Peyer's patch (tissue), 4 donors: ENCODE data around the gene RHOF. TPM values are rescaled to one million over a fixed set of nuclear protein-coding genes. Genes with fewer than 3 reads are reported as not detected.

ENCODE experiments used
- DNase-seq, 3 donors: peaks; one replicate each; pipeline ENCODE4 v3.0.0-alpha.2; 2017 to 2019
- H3K27ac ChIP-seq, 4 donors: fragments of 200-600 bp; sonication (generic); one replicate each; pipeline ENCODE4 v1.5.1; 2016 to 2019
- H3K27me3 ChIP-seq, 2 donors: fragments of 200-600 bp; sonication (generic); one replicate each; pipeline ENCODE4 v1.5.1; 2019
- H3K36me3 ChIP-seq, 3 donors: fragments of 200-600 bp; sonication (generic); one replicate each; pipeline ENCODE4 v1.5.1; 2016 to 2019
- H3K4me1 ChIP-seq, 4 donors: fragments of 200-600 bp; sonication (generic); one replicate each; pipeline ENCODE4 v1.5.1; 2016 to 2019
- H3K4me3 ChIP-seq, 4 donors: fragments of 200-600 bp; sonication (generic); 1 replicate in 3 of 4; 2 replicates in 1 of 4; pipeline ENCODE4 v1.5.1; 2016 to 2019; ENCODE audit warnings: mild to moderate bottlenecking in 1 of 4
- H3K9me3 ChIP-seq, 4 donors: fragments of 200-600 bp; sonication (generic); one replicate each; pipeline ENCODE4 v1.5.1; 2016 to 2019; ENCODE audit warnings: mild to moderate bottlenecking in 1 of 4
- CTCF ChIP-seq, 6 experiments: fragments of 450-650 bp in 4 of 6; fragments of 200-600 bp in 2 of 6; sonication (generic) in 1 of 6; IDR thresholded peaks; one replicate each; pipeline ENCODE4 v1.5.1; 2017 to 2019; ENCODE audit warnings: antibody characterized with exemption in 6 of 6, mild to moderate bottlenecking in 3 of 6, moderate library complexity in 1 of 6
- POLR2A ChIP-seq, 2 donors: fragments of 450-650 bp; IDR thresholded peaks; one replicate each; pipeline ENCODE4 v1.5.1; 2017; ENCODE audit warnings: antibody characterized with exemption in 2 of 2, mild to moderate bottlenecking in 2 of 2, moderate library complexity in 2 of 2
- total RNA-seq, 4 donors: library from RNA; depleted of rRNA; stranded (reverse); fragments of >200 nt; gene quantifications; one replicate each; pipeline ENCODE4 v1.1.0, GENCODE V29; 2016

Gene RHOF
- total RNA-seq, 4 donors from 2014 or later = 31.4 to 134 (median 91.0) TPM

- H3K4me3 ChIP-seq = no peak overlapping the region
- H3K36me3 ChIP-seq = peaks cover 0 to 79% (median 0%) of the 10 kb centered on the region in 3 donors
- H3K27me3 ChIP-seq = no peaks in the 10 kb centered on the region
- DNase-seq = peak in 1 of 3 donors; percentile 42
- H3K27ac ChIP-seq = no peak overlapping the region
- no peaks in the 10 kb centered on the region for H3K9me3 ChIP-seq
- TF ChIP-seq POLR2A (IDR thresholded peaks at IDR 0.05) (no peak), CTCF (IDR thresholded peaks at IDR 0.05) (no peak)
- peaks cover 4 to 18% (median 9%) of the 10 kb centered on the region in 4 donors for H3K4me1 ChIP-seq
These were observed 23.6 kb upstream of the RHOF start for GRCh38 chr12:121816925-121817647.

- TF ChIP-seq POLR2A (IDR thresholded peaks at IDR 0.05) (no peak), CTCF (IDR thresholded peaks at IDR 0.05) (no peak)
- Histone ChIP-seq H3K4me3 (no peak overlapping the region), H3K4me1 (peaks cover 4 to 34% (median 20%) of the 10 kb centered on the region in 4 donors), H3K27me3 (no peaks in the 10 kb centered on the region), H3K36me3 (peaks cover 0 to 67% (median 0%) of the 10 kb centered on the region in 3 donors), H3K27ac (no peak overlapping the region), H3K9me3 (no peaks in the 10 kb centered on the region)
- no peak for DNase-seq
These were observed 21.8 kb upstream of the RHOF start for GRCh38 chr12:121815263-121815662.

GRCh38 chr12:121814429-121815119, 21.1 kb upstream of the RHOF start:
- Histone ChIP-seq H3K36me3 (peaks cover 0 to 67% (median 0%) of the 10 kb centered on the region in 3 donors), H3K4me1 (peaks cover 4 to 37% (median 20%) of the 10 kb centered on the region in 4 donors), H3K27me3 (no peaks in the 10 kb centered on the region), H3K27ac (no peak overlapping the region), H3K9me3 (no peaks in the 10 kb centered on the region), H3K4me3 (no peak overlapping the region)
- TF ChIP-seq POLR2A (IDR thresholded peaks at IDR 0.05) = no peak
- TF ChIP-seq CTCF (IDR thresholded peaks at IDR 0.05) = no peak
- no peak for DNase-seq

GRCh38 chr12:121813951-121814350, 20.5 kb upstream of the RHOF start:
- TF ChIP-seq POLR2A (IDR thresholded peaks at IDR 0.05) (no peak), CTCF (IDR thresholded peaks at IDR 0.05) (no peak)
- no peaks in the 10 kb centered on the region for H3K9me3 ChIP-seq
- no peak for DNase-seq
- peaks cover 0 to 67% (median 0%) of the 10 kb centered on the region in 3 donors for H3K36me3 ChIP-seq
- no peaks in the 10 kb centered on the region for H3K27me3 ChIP-seq
- peaks cover 4 to 37% (median 20%) of the 10 kb centered on the region in 4 donors for H3K4me1 ChIP-seq
- no peak overlapping the region for H3K27ac ChIP-seq
- no peak overlapping the region for H3K4me3 ChIP-seq

GRCh38 chr12:121812921-121813896, 19.7 kb upstream of the RHOF start:
- no peaks in the 10 kb centered on the region for H3K27me3 ChIP-seq
- TF ChIP-seq CTCF (IDR thresholded peaks at IDR 0.05) (no peak), POLR2A (IDR thresholded peaks at IDR 0.05) (no peak)
- H3K4me1 ChIP-seq = peaks cover 4 to 37% (median 20%) of the 10 kb centered on the region in 4 donors
- peak in 2 of 3 donors; percentile 51 to 57 for DNase-seq
- H3K9me3 ChIP-seq = no peaks in the 10 kb centered on the region
- H3K36me3 ChIP-seq = peaks cover 0 to 67% (median 0%) of the 10 kb centered on the region in 3 donors
- peak overlapping the region in 3 of 4 donors; percentile 53 to 81 (median 72) for H3K27ac ChIP-seq
- peak overlapping the region; percentile 40 to 76 (median 56) for H3K4me3 ChIP-seq
